NCI-H1436 treated with DMSO at 0.1 percent for 48 hours (cell line): ENCODE results near the gene CARD10.

Source experiments
- DNase-seq: peaks from one replicate; lab custom pipeline; 2025; lab: John Stamatoyannopoulos, UW

The CARD10 gene

GRCh38 chr22:37503850-37504249, 15.4 kb downstream of the CARD10 start:
- no peak for DNase-seq

- no peak for DNase-seq
Measured at GRCh38 chr22:37503183-37503683, 16.0 kb downstream of the CARD10 start.

GRCh38 chr22:37502342-37503182, 16.7 kb downstream of the CARD10 start:
- no peak for DNase-seq

GRCh38 chr22:37501610-37502341, 17.4 kb downstream of the CARD10 start:
- no peak for DNase-seq

- DNase-seq: no peak
Measured at GRCh38 chr22:37500745-37501609, 18.2 kb downstream of the CARD10 start.

GRCh38 chr22:37499789-37500540, 19.2 kb downstream of the CARD10 start:
- DNase-seq: no peak

- no peak for DNase-seq
Measured at GRCh38 chr22:37499027-37499707, 20.0 kb downstream of the CARD10 start.

- DNase-seq: no peak
Measured at GRCh38 chr22:37498289-37498909, 20.8 kb downstream of the CARD10 start.

- no peak for DNase-seq
Measured at GRCh38 chr22:37497062-37497599, 22.1 kb downstream of the CARD10 start.

- no peak for DNase-seq
Measured at GRCh38 chr22:37496651-37497050, 22.6 kb downstream of the CARD10 start.

GRCh38 chr22:37493979-37494378, 25.2 kb downstream of the CARD10 start:
- DNase-seq: no peak

- DNase-seq: no peak
Measured at GRCh38 chr22:37492428-37493344, 26.5 kb downstream of the CARD10 start.

- DNase-seq: no peak
Measured at GRCh38 chr22:37491559-37492427, 27.4 kb downstream of the CARD10 start.

GRCh38 chr22:37491106-37491505, 28.1 kb downstream of the CARD10 start:
- no peak for DNase-seq

GRCh38 chr22:37489983-37490382, 29.2 kb downstream of the CARD10 start:
- no peak for DNase-seq

- DNase-seq: no peak
Measured at GRCh38 chr22:37488337-37489135, 30.7 kb downstream of the CARD10 start.

- no peak for DNase-seq
Measured at GRCh38 chr22:37487571-37487970, 31.6 kb downstream of the CARD10 start.
